ENCODE data around the gene GATA5. TPM values are rescaled to one million over a fixed set of nuclear protein-coding genes. Genes with fewer than 3 reads are reported as not detected.

GATA5 gene
- total and polyA plus RNA-seq, 2 donors (not counting 3 experiments of a cell fraction or from before 2014, with no cell fraction given): not detected

- intact Hi-C loops (cut with micrococcal nuclease): no loop called here
- Histone ChIP-seq H3K4me3 (replicated peaks in 1 of 3; ENCODE audit: insufficient read depth in 1 of 3, low read depth in 1 of 3, low read length in 3 of 3) (no peak overlapping the region), H3K27me3 (ENCODE audit: control insufficient read depth in 2 of 2, insufficient read depth in 2 of 2, low read length in 2 of 2) (peaks cover 18% of the 10 kb centered on the region in 2 experiments), H2AFZ (ENCODE audit: low read depth, low read length) (no peak overlapping the region), H3K9ac (replicated peaks; ENCODE audit: extremely low read depth, insufficient read depth, low read length) (no peak overlapping the region), H4K20me1 (replicated peaks; ENCODE audit: control insufficient read depth, extremely low read depth, insufficient read depth, low read length) (no peaks in the 10 kb centered on the region), H3K27ac (ENCODE audit: insufficient read depth, low read depth, low read length) (no peak overlapping the region), H3K4me1 (ENCODE audit: control insufficient read depth, extremely low read depth, insufficient read depth, low read length) (no peaks in the 10 kb centered on the region), H3K9me3 (replicated peaks; ENCODE audit: control insufficient read depth, insufficient read depth, low read length) (no peaks in the 10 kb centered on the region), H3K4me2 (ENCODE audit: insufficient read depth, low read length) (no peak overlapping the region), H3K36me3 (ENCODE audit: control insufficient read depth in 2 of 2, extremely low read depth in 1 of 2, insufficient read depth in 2 of 2, low read length in 2 of 2) (no peaks in the 10 kb centered on the region), H3K9me1 (replicated peaks; ENCODE audit: control insufficient read depth, extremely low read depth, insufficient read depth, low read length) (no peaks in the 10 kb centered on the region), H3K79me2 (ENCODE audit: control insufficient read depth, insufficient read depth, low read length) (no peaks in the 10 kb centered on the region)
- ChIA-PET POLR2A (no interaction called here), CTCF (no interaction called here)
- FAIRE-seq (no peak), DNase-seq (ENCODE audit: low read depth, low spot score) (no peak)
- BruUV-seq (replicated peaks): no TSS peak
- dilution Hi-C loops (cut with MboI; ENCODE audit: extremely low pct_ligation_motif_present, low sequenced_read_pairs): no loop called here
- TF ChIP-seq GATA2 (IDR thresholded peaks at IDR 0.05; ENCODE audit: insufficient read depth, insufficient read length, low read depth, low read length) (no peak), JUN (IDR thresholded peaks at IDR 0.05; ENCODE audit: borderline replicate concordance, insufficient read depth, insufficient read length, low read depth) (no peak), EZH2 (IDR thresholded peaks at IDR 0.05; ENCODE audit: borderline replicate concordance, low read depth, low read length, severe bottlenecking) (no peak), FOS (IDR thresholded peaks at IDR 0.05; ENCODE audit: borderline replicate concordance, insufficient read depth, low read length) (no peak), POLR2A (IDR thresholded peaks at IDR 0.05; ENCODE audit: low read depth, low read length) (no peak), MAX (IDR thresholded peaks at IDR 0.05; ENCODE audit: insufficient read depth, insufficient read length) (no peak), CTCF (IDR thresholded peaks at IDR 0.05; ENCODE audit: extremely low read depth in 1 of 2, insufficient read depth in 1 of 2, low read depth in 1 of 2, low read length in 2 of 2) (no peak), MYC (IDR thresholded peaks at IDR 0.05; ENCODE audit: low read depth, low read length) (no peak), POLR2AphosphoS5 (IDR thresholded peaks at IDR 0.05; ENCODE audit: insufficient read depth, low read depth, low read length) (no peak)
Measured at GRCh38 chr20:62429455-62430310, 46.1 kb downstream of the GATA5 start.

Data from endothelial cell of umbilical vein (primary cell).